Keratinocyte (primary cell): Measurements from ENCODE around the gene CHL1. TPM values are rescaled to one million over a fixed set of nuclear protein-coding genes. Genes with fewer than 3 reads are reported as not detected.

Source experiments
- DNase-seq: peaks from one replicate; pipeline ENCODE4 v3.0.0-alpha.2; 2011; ENCODE audit warnings: low read depth, missing footprints, low spot score
- FAIRE-seq: peaks from 2 replicates; lab custom pipeline; 2011; peaks lifted over from hg19 to GRCh38; lab: Jason Lieb, UNC
- H2AFZ ChIP-seq: 2 replicates; pipeline ENCODE4 v1.6.0; 2012; ENCODE audit warnings: low read length, control low read depth, inconsistent platforms; ENCODE audit not compliant: control insufficient read depth
- H3K27ac ChIP-seq: 2 replicates; pipeline ENCODE4 v1.5.1; 2011; ENCODE audit warnings: low read length; ENCODE audit not compliant: control insufficient read depth, insufficient read depth
- H3K27me3 ChIP-seq: 3 replicates; pipeline ENCODE4 v1.6.0; 2011; ENCODE audit warnings: low read length; ENCODE audit not compliant: control insufficient read depth, insufficient read depth; ENCODE audit errors: extremely low read depth
- H3K36me3 ChIP-seq, 2 experiments: 2 replicates in 1 of 2; 3 replicates in 1 of 2; pipeline ENCODE4 v1.5.1; 2011; ENCODE audit warnings: low read length in 2 of 2, mild to moderate bottlenecking in 1 of 2; ENCODE audit not compliant: control insufficient read depth in 2 of 2, insufficient read depth in 2 of 2; ENCODE audit errors: extremely low read depth in 1 of 2
- H3K4me1 ChIP-seq: 3 replicates; pipeline ENCODE4 v1.5.1; 2011; ENCODE audit warnings: low read length; ENCODE audit not compliant: control insufficient read depth, insufficient read depth; ENCODE audit errors: extremely low read depth
- H3K4me2 ChIP-seq: 3 replicates; pipeline ENCODE4 v1.6.0; 2011; ENCODE audit warnings: low read depth, low read length; ENCODE audit not compliant: control insufficient read depth, insufficient read depth; ENCODE audit errors: extremely low read depth
- H3K4me3 ChIP-seq, 3 experiments: fragments of 200-600 bp in 1 of 3; sonication (generic) in 1 of 3; 2 replicates in 2 of 3; 3 replicates in 1 of 3; pipeline ENCODE4 v1.5.1; 2011 to 2016; ENCODE audit warnings: low read length in 3 of 3, mild to moderate bottlenecking in 3 of 3, control low read depth in 2 of 3, inconsistent platforms in 1 of 3, low read depth in 1 of 3, mixed read lengths in 1 of 3, mixed run types in 1 of 3, moderate library complexity in 1 of 3; ENCODE audit not compliant: control insufficient read depth in 2 of 3, insufficient read depth in 2 of 3; ENCODE audit errors: extremely low read depth in 1 of 3
- H3K79me2 ChIP-seq: 2 replicates; pipeline ENCODE4 v1.6.0; 2012; ENCODE audit warnings: low read length; ENCODE audit not compliant: control insufficient read depth, insufficient read depth
- H3K9ac ChIP-seq: 3 replicates; pipeline ENCODE4 v1.6.0; 2011; ENCODE audit warnings: low read length; ENCODE audit not compliant: control insufficient read depth, insufficient read depth; ENCODE audit errors: extremely low read depth
- H3K9me1 ChIP-seq: 3 replicates; pipeline ENCODE4 v1.6.0; 2011; ENCODE audit warnings: low read length; ENCODE audit not compliant: control insufficient read depth, insufficient read depth; ENCODE audit errors: extremely low read depth
- H3K9me3 ChIP-seq: 2 replicates; pipeline ENCODE4 v1.5.1; 2012; ENCODE audit warnings: low read depth, low read length; ENCODE audit not compliant: control insufficient read depth
- H4K20me1 ChIP-seq: 3 replicates; pipeline ENCODE4 v1.6.0; 2011; ENCODE audit warnings: low read length; ENCODE audit not compliant: control insufficient read depth, insufficient read depth; ENCODE audit errors: extremely low read depth
- CTCF ChIP-seq, 3 experiments: IDR thresholded peaks in 1 of 3; conservative IDR thresholded peaks in 1 of 3; optimal IDR thresholded peaks in 1 of 3; 2 replicates in 2 of 3; 3 replicates in 1 of 3; pipeline versions ENCODE3 to v1.5.1; 2011; ENCODE audit warnings: low read length in 3 of 3, mild to moderate bottlenecking in 3 of 3, moderate library complexity in 2 of 3, control low read depth in 1 of 3, inconsistent platforms in 1 of 3; ENCODE audit not compliant: insufficient read depth in 2 of 3; ENCODE audit errors: extremely low read depth in 1 of 3
- EZH2 ChIP-seq: IDR thresholded peaks from one replicate; pipeline ENCODE4 v1.6.1; 2012; ENCODE audit warnings: inconsistent platforms, mild to moderate bottlenecking, low read length, moderate library complexity
- dilution Hi-C: fragments of 300-500 bp; cut with MboI; formaldehyde crosslinking; loops from one replicate; pipeline ENCODE4 v1.7.0; 2020; ENCODE audit warnings: low sequenced_read_pairs; ENCODE audit not compliant: extremely low pct_ligation_motif_present
- polyA plus RNA-seq, 5 experiments: library from polyadenylated mRNA; depleted of rRNA in 3 of 5; stranded (reverse) in 3 of 5; stranded (forward) in 1 of 5; unstranded in 1 of 5; fragments of >200 nt; gene quantifications; 1 replicate in 1 of 5; 2 replicates in 3 of 5; 3 replicates in 1 of 5; pipeline versions ENCODE4 v1.2.1 to v1.2.3, GENCODE V29; 2011 to 2012; ENCODE audit warnings: missing spikeins in 2 of 5, low read depth in 1 of 5, low replicate concordance in 1 of 5

Gene CHL1
- polyA plus RNA-seq, 1 donor (not counting 4 experiments of a cell fraction or from before 2014, with no cell fraction given): 0.04 TPM

DNA sequence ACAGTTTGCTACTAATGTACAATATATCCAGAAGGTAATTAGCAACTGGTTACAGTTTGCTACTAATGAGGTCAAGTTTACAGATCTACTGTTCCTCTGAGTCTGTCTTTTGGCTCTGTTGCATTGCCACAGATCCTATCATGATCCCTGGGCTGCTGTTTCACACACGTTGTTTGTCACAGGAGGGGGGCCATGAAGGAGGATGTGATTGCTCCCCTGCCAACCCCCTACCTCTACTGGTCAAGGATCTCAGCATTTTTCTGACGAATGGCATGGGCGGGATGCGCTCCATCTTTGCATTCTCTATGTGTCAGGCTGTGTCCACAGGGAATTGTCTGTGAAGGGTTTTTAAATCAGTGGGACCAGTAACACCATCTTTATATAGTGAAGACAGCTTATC is 91.9 kb downstream of the CHL1 start:
- FAIRE-seq (no peak), DNase-seq (no peak)
- H3K79me2 ChIP-seq: no peaks in the 10 kb centered on the region
- H3K9ac ChIP-seq: no peak overlapping the region
- no peak overlapping the region for H3K4me2 ChIP-seq
- no peak for TF ChIP-seq CTCF (optimal IDR thresholded peaks at IDR 0.05 in 1 of 3, IDR thresholded peaks at IDR 0.05 in 1 of 3, conservative IDR thresholded peaks at IDR 0.05 in 1 of 3; ENCODE audit: extremely low read depth in 1 of 3, insufficient read depth in 2 of 3, low read length in 3 of 3)
- no peak for TF ChIP-seq EZH2
- H4K20me1 ChIP-seq: no peaks in the 10 kb centered on the region
- H3K27ac ChIP-seq: no peak overlapping the region
- no peak overlapping the region for H2AFZ ChIP-seq
- no peaks in the 10 kb centered on the region for H3K4me1 ChIP-seq
- no peak overlapping the region for H3K4me3 ChIP-seq
- H3K27me3 ChIP-seq: no peaks in the 10 kb centered on the region
- dilution Hi-C loops: no loop called here
- no peaks in the 10 kb centered on the region for H3K9me1 ChIP-seq
- H3K36me3 ChIP-seq: no peaks in the 10 kb centered on the region
- H3K9me3 ChIP-seq: no peaks in the 10 kb centered on the region

DNA sequence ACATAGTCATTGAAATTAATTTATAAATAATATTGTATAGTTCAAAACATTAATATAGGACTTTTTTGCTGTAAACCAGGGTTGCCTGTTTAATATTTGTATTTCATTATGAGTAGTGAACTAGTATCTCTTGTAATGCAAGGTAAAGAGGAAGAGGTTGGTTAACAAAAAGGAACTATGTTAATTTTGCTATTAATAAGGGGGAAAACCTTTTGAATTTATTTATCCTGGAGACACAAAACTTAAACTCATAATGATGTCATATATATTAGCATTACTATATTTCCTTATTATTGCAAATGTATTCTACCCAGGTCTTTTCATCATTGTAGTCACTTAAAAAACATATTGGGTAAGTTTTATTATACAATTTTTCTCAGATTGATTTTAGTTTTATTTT is 94.5 kb downstream of the CHL1 start:
- Histone ChIP-seq H3K27ac (no peak overlapping the region), H3K79me2 (no peaks in the 10 kb centered on the region), H3K9me3 (no peaks in the 10 kb centered on the region), H3K27me3 (no peaks in the 10 kb centered on the region), H3K9ac (no peak overlapping the region), H3K4me1 (peaks cover 4% of the 10 kb centered on the region), H3K4me3 (no peak overlapping the region), H3K4me2 (no peak overlapping the region), H3K36me3 (no peaks in the 10 kb centered on the region), H3K9me1 (no peaks in the 10 kb centered on the region), H4K20me1 (no peaks in the 10 kb centered on the region), H2AFZ (no peak overlapping the region)
- FAIRE-seq (no peak), DNase-seq (no peak)
- dilution Hi-C loops: no loop called here
- TF ChIP-seq EZH2: no peak
- no peak for TF ChIP-seq CTCF (optimal IDR thresholded peaks at IDR 0.05 in 1 of 3, IDR thresholded peaks at IDR 0.05 in 1 of 3, conservative IDR thresholded peaks at IDR 0.05 in 1 of 3; ENCODE audit: extremely low read depth in 1 of 3, insufficient read depth in 2 of 3, low read length in 3 of 3)
